ENCODE measurements around the gene PEF1. TPM values are rescaled to one million over a fixed set of nuclear protein-coding genes. Genes with fewer than 3 reads are reported as not detected.

The PEF1 gene
- total and polyA plus RNA-seq, 2 experiments from 2014 or later: 71.3 to 97.5 TPM

GRCh38 chr1:31639543-31639942, 5.1 kb downstream of the PEF1 start:
- H3K36me3 ChIP-seq (ENCODE audit: low read depth): no peaks in the 10 kb centered on the region
- H3K27ac ChIP-seq: peak overlapping the region; percentile 65
- no peak overlapping the region for H3K4me3 ChIP-seq
- H3K4me1 ChIP-seq (ENCODE audit: insufficient read depth): peaks cover 26% of the 10 kb centered on the region
- no peaks in the 10 kb centered on the region for H3K9me3 ChIP-seq (ENCODE audit: low read depth)
- H3K27me3 ChIP-seq (replicated peaks; ENCODE audit: insufficient read depth): no peaks in the 10 kb centered on the region
- H3F3A ChIP-seq (ENCODE audit: insufficient read depth): peaks cover 42% of the 10 kb centered on the region
- TF ChIP-seq EZH2 (IDR thresholded peaks at IDR 0.05; ENCODE audit: insufficient read depth, poor library complexity, severe bottlenecking): no peak
- TF ChIP-seq EZH2phosphoT487 (IDR thresholded peaks at IDR 0.05; ENCODE audit: insufficient read depth, low read depth): no peak
- H2AFZ ChIP-seq: no peak overlapping the region
- peak overlapping the region; percentile 44 for H3K4me2 ChIP-seq (ENCODE audit: unreplicated experiment)
- H3K9me2 ChIP-seq (ENCODE audit: insufficient read depth): no peaks in the 10 kb centered on the region
- no peaks in the 10 kb centered on the region; the same call in 1 of the 2 replicates for H4K20me1 ChIP-seq (ENCODE audit: insufficient read depth)
- H3K9ac ChIP-seq: peak overlapping the region; percentile 6; the same call in 1 of the 2 replicates
- H3K79me2 ChIP-seq (ENCODE audit: insufficient read depth): peaks cover 92% of the 10 kb centered on the region
- 50 to 56% methylated on average over 5 of the region's 5 CpGs for WGBS, 2 experiments (ENCODE audit: low coverage in 1 of 2, low lambda C conversion rate in 2 of 2, missing lambda C conversion rate in 2 of 2)
- peak; percentile 90 for DNase-seq
- in situ Hi-C loops (cut with MboI): no loop called here

GRCh38 chr1:31637915-31638673, 6.6 kb downstream of the PEF1 start:
- Histone ChIP-seq H3K4me1 (ENCODE audit: insufficient read depth) (peaks cover 18% of the 10 kb centered on the region), H3K27ac (no peak overlapping the region; the same call in 1 of the 2 replicates), H3K79me2 (ENCODE audit: insufficient read depth) (peaks cover 92% of the 10 kb centered on the region), H3K9me3 (ENCODE audit: low read depth) (no peaks in the 10 kb centered on the region), H3K9me2 (ENCODE audit: insufficient read depth) (no peaks in the 10 kb centered on the region), H2AFZ (no peak overlapping the region), H3K4me2 (ENCODE audit: unreplicated experiment) (no peak overlapping the region), H3K36me3 (ENCODE audit: low read depth) (peaks cover 4% of the 10 kb centered on the region; the same call in 1 of the 2 replicates), H3K9ac (no peak overlapping the region), H3K4me3 (no peak overlapping the region), H4K20me1 (ENCODE audit: insufficient read depth) (no peaks in the 10 kb centered on the region; the same call in 1 of the 2 replicates), H3F3A (ENCODE audit: insufficient read depth) (peaks cover 38% of the 10 kb centered on the region), H3K27me3 (replicated peaks; ENCODE audit: insufficient read depth) (no peaks in the 10 kb centered on the region)
- TF ChIP-seq EZH2phosphoT487 (IDR thresholded peaks at IDR 0.05; ENCODE audit: insufficient read depth, low read depth) (no peak), EZH2 (IDR thresholded peaks at IDR 0.05; ENCODE audit: insufficient read depth, poor library complexity, severe bottlenecking) (no peak)
- 65 to 67% methylated on average over 5 of the region's 5 CpGs for WGBS, 2 experiments (ENCODE audit: low coverage in 1 of 2, low lambda C conversion rate in 2 of 2, missing lambda C conversion rate in 2 of 2)
- in situ Hi-C loops (cut with MboI): no loop called here
- DNase-seq: no peak

GRCh38 chr1:31633117-31633516, 11.6 kb downstream of the PEF1 start:
- TF ChIP-seq EZH2phosphoT487 (IDR thresholded peaks at IDR 0.05; ENCODE audit: insufficient read depth, low read depth) (no peak), EZH2 (IDR thresholded peaks at IDR 0.05; ENCODE audit: insufficient read depth, poor library complexity, severe bottlenecking) (no peak)
- 73 to 79% methylated on average over 4 of the region's 4 CpGs for WGBS, 2 experiments (ENCODE audit: low coverage in 1 of 2, low lambda C conversion rate in 2 of 2, missing lambda C conversion rate in 2 of 2)

GRCh38 chr1:31632649-31633048, 12.0 kb downstream of the PEF1 start:
- peaks cover 51% of the 10 kb centered on the region for H3K79me2 ChIP-seq (ENCODE audit: insufficient read depth)
- no peaks in the 10 kb centered on the region for H3K9me3 ChIP-seq (ENCODE audit: low read depth)
- 0 out of 2 replicates have a peak, but pooled peaks cover 6% of the 10 kb centered on the region for H3K4me1 ChIP-seq (ENCODE audit: insufficient read depth)
- H3K9me2 ChIP-seq (ENCODE audit: insufficient read depth): no peaks in the 10 kb centered on the region
- no peak for TF ChIP-seq EZH2phosphoT487 (IDR thresholded peaks at IDR 0.05; ENCODE audit: insufficient read depth, low read depth)
- TF ChIP-seq EZH2 (IDR thresholded peaks at IDR 0.05; ENCODE audit: insufficient read depth, poor library complexity, severe bottlenecking): no peak
- H3F3A ChIP-seq (ENCODE audit: insufficient read depth): 0 out of 2 replicates have a peak, but pooled peaks cover 3% of the 10 kb centered on the region
- H4K20me1 ChIP-seq (ENCODE audit: insufficient read depth): no peaks in the 10 kb centered on the region; the same call in 1 of the 2 replicates
- no peak overlapping the region for H3K9ac ChIP-seq
- H3K4me2 ChIP-seq (ENCODE audit: unreplicated experiment): no peak overlapping the region
- no peak overlapping the region for H3K27ac ChIP-seq
- no peak overlapping the region for H3K4me3 ChIP-seq
- H2AFZ ChIP-seq: no peak overlapping the region
- H3K27me3 ChIP-seq (replicated peaks; ENCODE audit: insufficient read depth): no peaks in the 10 kb centered on the region
- 96 to 100% methylated on average over 3 of the region's 3 CpGs for WGBS, 2 experiments (ENCODE audit: low coverage in 1 of 2, low lambda C conversion rate in 2 of 2, missing lambda C conversion rate in 2 of 2)
- no peak for DNase-seq
- in situ Hi-C loops (cut with MboI): no loop called here
- peaks cover 34% of the 10 kb centered on the region; the same call in 1 of the 2 replicates for H3K36me3 ChIP-seq (ENCODE audit: low read depth)

More at GRCh38 chr1:31633117-31633516, 11.6 kb downstream of the PEF1 start:
- Histone ChIP-seq H3K4me2 (ENCODE audit: unreplicated experiment) (no peak overlapping the region), H3K27me3 (replicated peaks; ENCODE audit: insufficient read depth) (no peaks in the 10 kb centered on the region), H3K4me1 (ENCODE audit: insufficient read depth) (0 out of 2 replicates have a peak, but pooled peaks cover 2% of the 10 kb centered on the region), H4K20me1 (ENCODE audit: insufficient read depth) (no peaks in the 10 kb centered on the region; the same call in 1 of the 2 replicates), H3F3A (ENCODE audit: insufficient read depth) (no peaks in the 10 kb centered on the region), H3K9me2 (ENCODE audit: insufficient read depth) (no peaks in the 10 kb centered on the region), H3K79me2 (ENCODE audit: insufficient read depth) (peaks cover 56% of the 10 kb centered on the region), H3K36me3 (ENCODE audit: low read depth) (peaks cover 34% of the 10 kb centered on the region; the same call in 1 of the 2 replicates), H3K9me3 (ENCODE audit: low read depth) (no peaks in the 10 kb centered on the region), H3K4me3 (no peak overlapping the region), H3K9ac (no peak overlapping the region), H2AFZ (no peak overlapping the region), H3K27ac (no peak overlapping the region)
- peak; percentile 42 for DNase-seq
- in situ Hi-C loops (cut with MboI): no loop called here
